Cardiac septum (tissue), 1 donor: ENCODE results near the gene SLC26A5. TPM values are rescaled to one million over a fixed set of nuclear protein-coding genes. Genes with fewer than 3 reads are reported as not detected.
"Not testable (repeated sequence)": the region's sequence is repeated elsewhere in the genome, so short reads cannot be mapped to it uniquely, and the experiment has no call there.

Experiments used
- DNase-seq: peaks from one replicate; pipeline ENCODE4 v3.0.0-alpha.2; 2020; ENCODE audit warnings: low spot score
- intact Hi-C: fragments of 100-400 bp; cut with DNase I; formaldehyde crosslinking; loops from one replicate; pipeline ENCODE4 v1.14.0; 2022
- long read RNA-seq: library from polyadenylated mRNA; unstranded; transcript quantifications from one replicate; pipeline ENCODE4 v2.0.0, GENCODE V29; 2021
- total RNA-seq: library from RNA; stranded (reverse); fragmentation: NEBNext Ultra II Directional; extraction: Animal tissue kit (Norgen Biotek cat#: 25700); gene quantifications from one replicate; pipeline ENCODE4 v1.2.1, GENCODE V29; 2021
- donor health status: DM: no; HTN: no; CAD: no.

Gene SLC26A5
- not detected for total RNA-seq
- long read RNA-seq, partial matches to known transcripts, result 0 of 4 reads
- long read RNA-seq, other reads (novel, unspliced or antisense), result 4 of 4 reads

GRCh38 chr7:103446049-103446520 is at the start of gene SLC26A5:
TSS of gene SLC26A5 (minus strand) at chr7:103446207. CDS start at chr7:103421514, 24,693 bp downstream.
- DNase-seq, result no peak
- intact Hi-C loops, result no loop called here

GRCh38 chr7:103487419-103487818 is 41.4 kb upstream of the SLC26A5 start:
- intact Hi-C loops, result no loop called here
- DNase-seq, result no peak

- intact Hi-C loops, DNase-seq: not testable (repeated sequence)
Measured at GRCh38 chr7:103486873-103487272, 40.9 kb upstream of the SLC26A5 start.

GRCh38 chr7:103480771-103481170 is 34.8 kb upstream of the SLC26A5 start:
- intact Hi-C loops, result no loop called here

GRCh38 chr7:103474956-103475355 is 28.9 kb upstream of the SLC26A5 start:
- intact Hi-C loops, result no loop called here
- no peak for DNase-seq

More at GRCh38 chr7:103480771-103481170, 34.8 kb upstream of the SLC26A5 start:
- DNase-seq, result no peak

- DNase-seq, result no peak
- intact Hi-C loops, result no loop called here
Measured at GRCh38 chr7:103469095-103469948, 23.3 kb upstream of the SLC26A5 start.

GRCh38 chr7:103466814-103467213 is 20.8 kb upstream of the SLC26A5 start:
- intact Hi-C loops, result no loop called here
- DNase-seq, result no peak

- intact Hi-C loops, result no loop called here
- no peak for DNase-seq
Measured at GRCh38 chr7:103462358-103462757, 16.4 kb upstream of the SLC26A5 start.

GRCh38 chr7:103447073-103447960 is 1.3 kb upstream of the SLC26A5 start:
- intact Hi-C loops, result no loop called here
- no peak for DNase-seq

GRCh38 chr7:103445228-103446048 is 569 bp downstream of the SLC26A5 start:
- DNase-seq, result no peak
- intact Hi-C loops, result no loop called here

GRCh38 chr7:103439661-103440060 is 6.3 kb downstream of the SLC26A5 start:
- intact Hi-C loops, result no loop called here
- DNase-seq, result no peak

GRCh38 chr7:103437623-103438022 is 8.4 kb downstream of the SLC26A5 start:
- intact Hi-C loops, result no loop called here

GRCh38 chr7:103432712-103433111 is 13.3 kb downstream of the SLC26A5 start:
- intact Hi-C loops, result no loop called here
- no peak for DNase-seq

More at GRCh38 chr7:103437623-103438022, 8.4 kb downstream of the SLC26A5 start:
- no peak for DNase-seq

- no peak for DNase-seq
Measured at GRCh38 chr7:103425177-103425576, 20.8 kb downstream of the SLC26A5 start.

GRCh38 chr7:103423467-103424179 is 22.4 kb downstream of the SLC26A5 start:
- intact Hi-C loops, result no loop called here
- DNase-seq, result no peak

More at GRCh38 chr7:103425177-103425576, 20.8 kb downstream of the SLC26A5 start:
- intact Hi-C loops, result no loop called here

GRCh38 chr7:103420857-103421384 is 25.1 kb downstream of the SLC26A5 start:
- no peak for DNase-seq
- intact Hi-C loops, result no loop called here

GRCh38 chr7:103418241-103418640 is 27.8 kb downstream of the SLC26A5 start:
- intact Hi-C loops, result no loop called here
- no peak for DNase-seq

GRCh38 chr7:103413407-103413806 is 32.6 kb downstream of the SLC26A5 start:
- intact Hi-C loops, result no loop called here
- DNase-seq, result no peak
